SK-N-SH treated with all-trans-retinoic acid at 6 μM for 48 hours (cell line): ENCODE data around the gene HADHB.
"Not testable (repeated sequence)": the region's sequence is repeated elsewhere in the genome, so short reads cannot be mapped to it uniquely, and the experiment has no call there.

ENCODE experiments used
- ATAC-seq: fragments of 200-7000 bp; cut with Tn5 transposase; 3 replicates; pipeline ENCODE4 v1.9.1; 2020; ENCODE audit warnings: mild to moderate bottlenecking, moderate library complexity
- ARNTL ChIP-seq: fragments of 450-650 bp; formaldehyde crosslinking; IDR thresholded peaks from 2 replicates; pipeline ENCODE4 v1.5.0; 2020; ENCODE audit warnings: low read depth, mild to moderate bottlenecking, moderate library complexity, borderline replicate concordance
- CSDC2 ChIP-seq: fragments of 250-450 bp; sonication (Bioruptor Pico); IDR thresholded peaks from 2 replicates; pipeline ENCODE4 v1.5.0; 2020; ENCODE audit warnings: mild to moderate bottlenecking, moderate library complexity
- CSRNP3 ChIP-seq: fragments of 250-450 bp; sonication (Bioruptor Pico); IDR thresholded peaks from 2 replicates; pipeline ENCODE4 v1.5.1; 2021; ENCODE audit warnings: mild to moderate bottlenecking, moderate library complexity
- ESRRG ChIP-seq: fragments of 250-450 bp; sonication (Bioruptor Pico); IDR thresholded peaks from 2 replicates; pipeline ENCODE4 v1.6.1; 2021; ENCODE audit warnings: mild to moderate bottlenecking
- GLIS3 ChIP-seq: fragments of 250-450 bp; sonication (Bioruptor Pico); IDR thresholded peaks from 2 replicates; pipeline ENCODE4 v1.5.0; 2020; ENCODE audit warnings: mild to moderate bottlenecking, moderate library complexity
- ISL1 ChIP-seq: fragments of 250-450 bp; sonication (Bioruptor Pico); IDR thresholded peaks from 2 replicates; pipeline ENCODE4 v2.1.2; 2022; ENCODE audit warnings: mild to moderate bottlenecking, moderate library complexity
- OSR1 ChIP-seq: fragments of 250-450 bp; sonication (Bioruptor Pico); IDR thresholded peaks from 2 replicates; pipeline ENCODE4 v1.8.0; 2022; ENCODE audit warnings: moderate library complexity, mild to moderate bottlenecking, inconsistent platforms
- POU6F1 ChIP-seq: fragments of 250-450 bp; sonication (Bioruptor Pico); IDR thresholded peaks from 2 replicates; pipeline ENCODE4 v1.8.0; 2021; ENCODE audit warnings: low read depth, mild to moderate bottlenecking, moderate library complexity, borderline replicate concordance
- PPARA ChIP-seq: fragments of 250-450 bp; sonication (Bioruptor Pico); IDR thresholded peaks from 2 replicates; pipeline ENCODE4 v1.5.0; 2020; ENCODE audit warnings: mild to moderate bottlenecking, borderline replicate concordance
- RARB ChIP-seq: fragments of 250-450 bp; sonication (Bioruptor Pico); IDR thresholded peaks from 2 replicates; pipeline ENCODE4 v1.8.0; 2021; ENCODE audit warnings: mild to moderate bottlenecking, moderate library complexity
- SNAI2 ChIP-seq: fragments of 250-450 bp; sonication (Bioruptor Pico); IDR thresholded peaks from 2 replicates; pipeline ENCODE4 v1.5.0; 2020; ENCODE audit warnings: mild to moderate bottlenecking, moderate library complexity
- TCF4 ChIP-seq: fragments of 250-450 bp; sonication (Bioruptor Pico); IDR thresholded peaks from 2 replicates; pipeline ENCODE4 v1.8.0; 2021; ENCODE audit warnings: mild to moderate bottlenecking, moderate library complexity, borderline replicate concordance
- TOX ChIP-seq: fragments of 250-450 bp; sonication (Bioruptor Pico); IDR thresholded peaks from 2 replicates; pipeline ENCODE4 v1.8.0; 2021; ENCODE audit warnings: mild to moderate bottlenecking, moderate library complexity, borderline replicate concordance
- TSHZ2 ChIP-seq: fragments of 250-450 bp; sonication (Bioruptor Pico); IDR thresholded peaks from 2 replicates; pipeline ENCODE4 v1.5.0; 2020; ENCODE audit warnings: mild to moderate bottlenecking, moderate library complexity
- ZC3H10 ChIP-seq: fragments of 250-450 bp; sonication (Bioruptor Pico); IDR thresholded peaks from 2 replicates; pipeline ENCODE4 v1.5.1; 2021; ENCODE audit warnings: mild to moderate bottlenecking, moderate library complexity
- ZFP3 ChIP-seq: fragments of 250-450 bp; sonication (Bioruptor Pico); IDR thresholded peaks from 2 replicates; pipeline ENCODE4 v1.5.0; 2020; ENCODE audit warnings: mild to moderate bottlenecking, moderate library complexity
- ZFP30 ChIP-seq: fragments of 450-650 bp; formaldehyde crosslinking; IDR thresholded peaks from 2 replicates; pipeline ENCODE4 v1.5.0; 2022; ENCODE audit warnings: mild to moderate bottlenecking, moderate library complexity
- ZNF565 ChIP-seq: fragments of 450-650 bp; formaldehyde crosslinking; conservative IDR thresholded peaks from 2 replicates; pipeline ENCODE4 v1.5.0; 2020; ENCODE audit warnings: low read depth, mild to moderate bottlenecking, moderate library complexity
- ZNF70 ChIP-seq: fragments of 450-650 bp; formaldehyde crosslinking; IDR thresholded peaks from 2 replicates; pipeline ENCODE4 v1.5.0; 2020; ENCODE audit warnings: mild to moderate bottlenecking, moderate library complexity
- ZNF8 ChIP-seq: fragments of 450-650 bp; formaldehyde crosslinking; IDR thresholded peaks from 2 replicates; pipeline ENCODE4 v1.5.0; 2020; ENCODE audit warnings: mild to moderate bottlenecking, moderate library complexity
- TF ChIP-seq, protein P1 (sequence below): fragments of 250-450 bp; sonication (Bioruptor Pico); IDR thresholded peaks from 2 replicates; pipeline ENCODE4 v1.8.0; 2020; ENCODE audit warnings: mild to moderate bottlenecking, moderate library complexity, borderline replicate concordance

HADHB gene

GRCh38 chr2:26327291-26328272, 82.8 kb downstream of the HADHB start:
- no peak for ATAC-seq

GRCh38 chr2:26329083-26329482, 84.3 kb downstream of the HADHB start:
- not testable (repeated sequence) for ATAC-seq

More at GRCh38 chr2:26327291-26328272, 82.8 kb downstream of the HADHB start:
- no peak for TF ChIP-seq TCF4 (CRISPR knock-in tag)
- TF ChIP-seq PPARA (CRISPR knock-in tag) = no peak
- TF ChIP-seq, protein P1, sequence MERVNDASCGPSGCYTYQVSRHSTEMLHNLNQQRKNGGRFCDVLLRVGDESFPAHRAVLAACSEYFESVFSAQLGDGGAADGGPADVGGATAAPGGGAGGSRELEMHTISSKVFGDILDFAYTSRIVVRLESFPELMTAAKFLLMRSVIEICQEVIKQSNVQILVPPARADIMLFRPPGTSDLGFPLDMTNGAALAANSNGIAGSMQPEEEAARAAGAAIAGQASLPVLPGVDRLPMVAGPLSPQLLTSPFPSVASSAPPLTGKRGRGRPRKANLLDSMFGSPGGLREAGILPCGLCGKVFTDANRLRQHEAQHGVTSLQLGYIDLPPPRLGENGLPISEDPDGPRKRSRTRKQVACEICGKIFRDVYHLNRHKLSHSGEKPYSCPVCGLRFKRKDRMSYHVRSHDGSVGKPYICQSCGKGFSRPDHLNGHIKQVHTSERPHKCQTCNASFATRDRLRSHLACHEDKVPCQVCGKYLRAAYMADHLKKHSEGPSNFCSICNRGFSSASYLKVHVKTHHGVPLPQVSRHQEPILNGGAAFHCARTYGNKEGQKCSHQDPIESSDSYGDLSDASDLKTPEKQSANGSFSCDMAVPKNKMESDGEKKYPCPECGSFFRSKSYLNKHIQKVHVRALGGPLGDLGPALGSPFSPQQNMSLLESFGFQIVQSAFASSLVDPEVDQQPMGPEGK (CRISPR knock-in tag) = no peak
- TF ChIP-seq ZNF70 = no peak
- no peak for TF ChIP-seq ZNF565 (CRISPR knock-in tag)
- TF ChIP-seq TSHZ2 (CRISPR knock-in tag) = no peak
- TF ChIP-seq SNAI2 (CRISPR knock-in tag) = no peak
- TF ChIP-seq ZFP30 (CRISPR knock-in tag) = no peak
- no peak for TF ChIP-seq ZC3H10
- TF ChIP-seq CSDC2 = no peak
- TF ChIP-seq POU6F1 (CRISPR knock-in tag) = no peak
- TF ChIP-seq ZNF8 = no peak
- no peak for TF ChIP-seq CSRNP3
- TF ChIP-seq ARNTL (CRISPR knock-in tag) = no peak
- no peak for TF ChIP-seq ISL1 (CRISPR knock-in tag)
- TF ChIP-seq ESRRG (CRISPR knock-in tag) = no peak
- no peak for TF ChIP-seq GLIS3 (CRISPR knock-in tag)
- TF ChIP-seq OSR1 (CRISPR knock-in tag) = no peak
- TF ChIP-seq ZFP3 = no peak
- TF ChIP-seq RARB (CRISPR knock-in tag) = no peak
- TF ChIP-seq, all 23 proteins: peak for 0

DNA sequence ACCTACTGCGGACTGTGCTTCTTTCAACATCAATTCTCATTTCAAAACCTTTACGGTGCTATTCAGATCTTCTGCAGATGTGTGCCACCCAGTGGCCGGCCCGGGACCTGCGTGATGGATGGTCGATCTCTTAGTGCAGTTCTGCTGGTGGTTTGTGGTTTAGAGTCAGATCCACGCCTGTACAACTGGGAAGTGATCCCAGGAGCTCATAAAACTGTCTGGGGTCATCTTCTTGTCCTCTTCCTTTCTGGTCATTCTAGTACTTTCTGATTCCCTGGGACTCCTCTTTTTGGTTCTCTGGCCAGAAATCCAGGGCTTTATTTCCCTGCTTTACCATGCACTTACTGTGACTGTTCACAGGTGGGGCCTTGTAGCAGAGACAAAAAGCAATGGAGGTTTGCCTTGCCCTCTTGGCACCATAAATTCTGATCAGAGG, 85.4 kb downstream of the HADHB start:
- ATAC-seq = peak; percentile 100
- TF ChIP-seq TSHZ2 (CRISPR knock-in tag) (no peak), TOX (CRISPR knock-in tag) (no peak)
